MM.1S (cell line): ENCODE data around the gene FMN1.

ENCODE experiments used
- DNase-seq: peaks from one replicate; pipeline ENCODE4 v3.0.0-alpha.2; 2015
- H2AFZ ChIP-seq: fragments of 300-600 bp; sonication (generic); 2 replicates; pipeline ENCODE4 v1.6.0; 2016; ENCODE audit warnings: antibody characterized with exemption, low read length
- H3F3A ChIP-seq: fragments of 300-600 bp; sonication (generic); 2 replicates; pipeline ENCODE4 v1.6.1; 2016; ENCODE audit warnings: mild to moderate bottlenecking, antibody characterized with exemption, low read length, moderate library complexity, mixed read lengths; ENCODE audit not compliant: insufficient read depth
- H3K27ac ChIP-seq: fragments of 300-600 bp; sonication (generic); 2 replicates; pipeline ENCODE4 v1.5.1; 2016; ENCODE audit warnings: mild to moderate bottlenecking, low read length
- H3K27me3 ChIP-seq: fragments of 300-600 bp; sonication (generic); replicated peaks from 2 replicates; pipeline ENCODE4 v1.6.0; 2016; ENCODE audit warnings: low read length; ENCODE audit not compliant: insufficient read depth
- H3K36me3 ChIP-seq: fragments of 300-600 bp; sonication (generic); replicated peaks from 2 replicates; pipeline ENCODE4 v1.6.1; 2016; ENCODE audit warnings: mild to moderate bottlenecking, low read length, mixed read lengths; ENCODE audit not compliant: insufficient read depth
- H3K4me1 ChIP-seq: fragments of 300-600 bp; sonication (generic); 2 replicates; pipeline ENCODE4 v1.6.1; 2016; ENCODE audit warnings: low read length, mixed read lengths
- H3K4me2 ChIP-seq: fragments of 300-600 bp; sonication (generic); 2 replicates; pipeline ENCODE4 v1.6.0; 2016; ENCODE audit warnings: low read depth, low read length
- H3K4me3 ChIP-seq: fragments of 300-600 bp; sonication (generic); 2 replicates; pipeline ENCODE4 v1.5.1; 2016; ENCODE audit warnings: low read length, mixed read lengths
- H3K79me2 ChIP-seq: fragments of 300-600 bp; sonication (generic); 2 replicates; pipeline ENCODE4 v1.6.1; 2016; ENCODE audit warnings: mixed run types, low read length, mixed read lengths
- H3K9ac ChIP-seq: fragments of 300-600 bp; sonication (generic); 2 replicates; pipeline ENCODE4 v1.6.1; 2016; ENCODE audit warnings: low read length, mixed read lengths
- H3K9me2 ChIP-seq: fragments of 300-600 bp; sonication (generic); replicated peaks from 2 replicates; pipeline ENCODE4 v1.6.1; 2016; ENCODE audit warnings: mild to moderate bottlenecking, low read length, mixed read lengths; ENCODE audit not compliant: insufficient read depth
- H3K9me3 ChIP-seq: fragments of 300-600 bp; sonication (generic); replicated peaks from 2 replicates; pipeline ENCODE4 v1.6.1; 2016; ENCODE audit warnings: mild to moderate bottlenecking, low read length, mixed read lengths; ENCODE audit not compliant: insufficient read depth
- H4K20me1 ChIP-seq: fragments of 300-600 bp; sonication (generic); 2 replicates; pipeline ENCODE4 v1.6.1; 2016; ENCODE audit warnings: mild to moderate bottlenecking, low read length, moderate library complexity, mixed read lengths; ENCODE audit not compliant: insufficient read depth
- CTCF ChIP-seq: fragments of 300-600 bp; sonication (generic); IDR thresholded peaks from 2 replicates; pipeline ENCODE4 v1.5.1; 2016; ENCODE audit warnings: antibody characterized with exemption, low read length, mixed read lengths
- EZH2 ChIP-seq: fragments of 300-600 bp; sonication (generic); optimal IDR thresholded peaks from 2 replicates; pipeline ENCODE3; 2017; ENCODE audit warnings: low read depth, mild to moderate bottlenecking, antibody characterized with exemption, low read length, mixed read lengths
- EZH2phosphoT487 ChIP-seq: fragments of 300-600 bp; sonication (generic); IDR thresholded peaks from 2 replicates; pipeline ENCODE4 v1.6.1; 2018; ENCODE audit warnings: antibody characterized with exemption, low read length

Gene FMN1

GRCh38 chr15:32767236-32767635 lies 427.3 kb downstream of the FMN1 start:
- no peaks in the 10 kb centered on the region for H3K9me3 ChIP-seq
- H3K27me3 ChIP-seq = no peaks in the 10 kb centered on the region
- no peaks in the 10 kb centered on the region for H3K9me2 ChIP-seq
- TF ChIP-seq EZH2 (no peak), EZH2phosphoT487 (no peak), CTCF (no peak)
- no peak overlapping the region for H3K4me3 ChIP-seq
- H3K36me3 ChIP-seq = no peaks in the 10 kb centered on the region
- no peaks in the 10 kb centered on the region for H3F3A ChIP-seq
- H3K4me1 ChIP-seq = peaks cover 10% of the 10 kb centered on the region
- no peak for DNase-seq
- no peak overlapping the region for H3K4me2 ChIP-seq
- no peak overlapping the region for H2AFZ ChIP-seq
- no peaks in the 10 kb centered on the region for H4K20me1 ChIP-seq
- H3K79me2 ChIP-seq = no peaks in the 10 kb centered on the region
- H3K27ac ChIP-seq = no peak overlapping the region
- no peak overlapping the region for H3K9ac ChIP-seq

- Histone ChIP-seq H3K4me1 (peaks cover 10% of the 10 kb centered on the region), H3K27me3 (no peaks in the 10 kb centered on the region), H3F3A (no peaks in the 10 kb centered on the region), H3K36me3 (no peaks in the 10 kb centered on the region), H4K20me1 (no peaks in the 10 kb centered on the region), H3K9ac (no peak overlapping the region), H3K9me3 (no peaks in the 10 kb centered on the region), H3K4me3 (no peak overlapping the region), H3K27ac (no peak overlapping the region), H3K9me2 (no peaks in the 10 kb centered on the region), H3K4me2 (no peak overlapping the region), H3K79me2 (no peaks in the 10 kb centered on the region), H2AFZ (no peak overlapping the region)
- DNase-seq = no peak
- no peak for TF ChIP-seq EZH2phosphoT487
- TF ChIP-seq CTCF = no peak
- TF ChIP-seq EZH2 = no peak
Observed at GRCh38 chr15:32766101-32766500, 428.4 kb downstream of the FMN1 start.

GRCh38 chr15:32765236-32765635 lies 429.3 kb downstream of the FMN1 start:
- H3K27me3 ChIP-seq = no peaks in the 10 kb centered on the region
- H3K4me1 ChIP-seq = peaks cover 10% of the 10 kb centered on the region
- no peak overlapping the region for H2AFZ ChIP-seq
- no peaks in the 10 kb centered on the region for H3K9me3 ChIP-seq
- H3K36me3 ChIP-seq = no peaks in the 10 kb centered on the region
- H3K9me2 ChIP-seq = no peaks in the 10 kb centered on the region
- no peaks in the 10 kb centered on the region for H3K79me2 ChIP-seq
- no peak overlapping the region for H3K4me3 ChIP-seq
- no peak overlapping the region for H3K9ac ChIP-seq
- TF ChIP-seq EZH2phosphoT487 = no peak
- no peak for TF ChIP-seq EZH2
- no peak for TF ChIP-seq CTCF
- no peaks in the 10 kb centered on the region for H3F3A ChIP-seq
- no peak overlapping the region for H3K4me2 ChIP-seq
- no peak overlapping the region for H3K27ac ChIP-seq
- no peak for DNase-seq
- H4K20me1 ChIP-seq = no peaks in the 10 kb centered on the region
